Duodenal mucosa (tissue), 2 donors: Measurements from ENCODE around the gene SSBP3.
A peak's percentile ranks its signal among the peaks of the same experiment; 100 is the strongest.

Experiments used
- H3K27ac ChIP-seq: one replicate; pipeline ENCODE4 v1.7.0; 2013; ENCODE audit warnings: low read depth, low read length
- H3K27me3 ChIP-seq, 2 donors: one replicate each; pipeline ENCODE4 v1.7.0; 2013; ENCODE audit warnings: low read length in 2 of 2, control low read depth in 1 of 2; ENCODE audit not compliant: insufficient read depth in 2 of 2, control insufficient read depth in 1 of 2
- H3K36me3 ChIP-seq, 2 donors: one replicate each; pipeline ENCODE4 v1.7.0; 2013; ENCODE audit warnings: low read length in 2 of 2, control low read depth in 1 of 2; ENCODE audit not compliant: insufficient read depth in 2 of 2, control insufficient read depth in 1 of 2
- H3K4me1 ChIP-seq, 2 donors: one replicate each; pipeline ENCODE4 v1.7.0; 2013; ENCODE audit warnings: low read length in 2 of 2, control low read depth in 1 of 2; ENCODE audit not compliant: insufficient read depth in 2 of 2, control insufficient read depth in 1 of 2
- H3K4me3 ChIP-seq, 2 donors: one replicate each; pipeline ENCODE4 v1.7.0; 2013; ENCODE audit warnings: low read length in 2 of 2, low read depth in 1 of 2
- H3K9ac ChIP-seq, 2 donors: one replicate each; pipeline ENCODE4 v1.7.0; 2013; ENCODE audit warnings: low read length in 2 of 2, low read depth in 1 of 2
- H3K9me3 ChIP-seq, 2 donors: one replicate each; pipeline ENCODE4 v1.7.0; 2013; ENCODE audit warnings: low read length in 2 of 2, control low read depth in 1 of 2; ENCODE audit not compliant: control insufficient read depth in 1 of 2

SSBP3 gene

DNA sequence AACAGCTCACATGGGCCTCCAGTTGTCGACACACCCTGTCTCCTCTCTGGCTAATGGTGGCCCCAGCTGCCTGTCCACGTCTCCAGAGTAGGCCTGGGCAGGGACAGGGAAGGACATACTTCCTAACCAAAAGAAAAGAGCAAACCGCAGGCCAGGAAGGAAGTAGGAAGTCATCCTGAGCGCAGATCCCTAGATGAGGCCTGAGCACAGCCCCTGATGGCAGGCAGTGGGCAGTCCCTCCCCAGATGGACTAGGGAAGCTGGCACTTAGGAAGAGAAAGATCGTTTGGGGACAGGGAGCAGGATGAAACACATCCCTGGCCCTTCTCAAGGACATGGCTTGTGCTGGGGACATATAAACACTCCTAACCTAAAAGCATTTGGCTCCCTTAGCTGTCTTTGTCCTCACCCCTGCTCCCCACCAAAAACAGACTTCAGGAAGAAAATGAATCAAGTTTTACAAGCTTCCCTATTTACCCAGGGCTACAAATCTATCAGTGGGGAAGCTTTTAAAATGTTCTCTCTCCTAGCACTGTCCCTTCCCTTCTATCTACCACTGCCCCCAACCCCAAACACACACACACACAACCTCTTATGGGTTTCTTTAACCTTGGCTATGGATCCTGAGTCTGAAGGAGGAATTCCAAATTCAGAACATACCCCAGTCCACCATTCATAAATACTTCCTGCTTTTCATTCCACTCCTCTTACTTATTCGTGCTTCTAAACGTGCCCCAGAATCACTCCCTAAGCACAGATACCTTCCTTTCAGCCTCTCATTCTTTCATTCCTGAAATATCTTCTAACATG, 21.1 kb downstream of the SSBP3 start:
- Histone ChIP-seq H3K4me1 (peaks cover 17 to 25% of the 10 kb centered on the region in 2 donors), H3K36me3 (peaks cover 8 to 22% of the 10 kb centered on the region in 2 donors), H3K9me3 (no peaks in the 10 kb centered on the region), H3K9ac (no peak overlapping the region), H3K27me3 (no peaks in the 10 kb centered on the region), H3K27ac (no peak overlapping the region), H3K4me3 (no peak overlapping the region)

GRCh38 chr1:54384471-54384870, 21.7 kb downstream of the SSBP3 start:
- Histone ChIP-seq H3K27ac (no peak overlapping the region), H3K27me3 (no peaks in the 10 kb centered on the region), H3K9ac (no peak overlapping the region), H3K4me1 (peaks cover 19 to 25% of the 10 kb centered on the region in 2 donors), H3K9me3 (no peaks in the 10 kb centered on the region), H3K36me3 (peaks cover 8 to 25% of the 10 kb centered on the region in 2 donors), H3K4me3 (no peak overlapping the region)

DNA sequence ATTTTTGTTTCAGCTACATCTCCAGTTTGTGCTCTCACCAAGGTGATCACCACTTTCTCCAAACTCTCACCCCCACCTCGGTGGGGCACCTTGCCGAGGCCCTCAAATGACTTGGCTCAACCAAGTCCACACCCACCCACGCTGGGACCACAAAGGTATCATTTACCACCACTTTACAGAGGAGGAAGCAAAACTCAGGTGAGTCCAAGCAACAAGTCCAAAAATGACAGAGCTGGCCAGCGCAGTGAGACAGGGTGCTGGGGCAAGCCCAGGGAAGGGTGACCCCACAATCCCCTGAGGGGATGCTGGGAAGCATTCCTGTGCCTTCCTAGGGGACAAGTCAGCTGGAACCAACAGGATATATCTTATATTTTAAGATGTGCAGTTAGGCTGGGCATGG, 24.7 kb downstream of the SSBP3 start:
- no peak overlapping the region for H3K4me3 ChIP-seq
- H3K36me3 ChIP-seq: peaks cover 0 to 39% of the 10 kb centered on the region in 2 donors
- no peaks in the 10 kb centered on the region for H3K27me3 ChIP-seq
- no peak overlapping the region for H3K9ac ChIP-seq
- H3K9me3 ChIP-seq: no peaks in the 10 kb centered on the region
- no peak overlapping the region for H3K27ac ChIP-seq
- H3K4me1 ChIP-seq: peaks cover 27 to 38% of the 10 kb centered on the region in 2 donors

DNA sequence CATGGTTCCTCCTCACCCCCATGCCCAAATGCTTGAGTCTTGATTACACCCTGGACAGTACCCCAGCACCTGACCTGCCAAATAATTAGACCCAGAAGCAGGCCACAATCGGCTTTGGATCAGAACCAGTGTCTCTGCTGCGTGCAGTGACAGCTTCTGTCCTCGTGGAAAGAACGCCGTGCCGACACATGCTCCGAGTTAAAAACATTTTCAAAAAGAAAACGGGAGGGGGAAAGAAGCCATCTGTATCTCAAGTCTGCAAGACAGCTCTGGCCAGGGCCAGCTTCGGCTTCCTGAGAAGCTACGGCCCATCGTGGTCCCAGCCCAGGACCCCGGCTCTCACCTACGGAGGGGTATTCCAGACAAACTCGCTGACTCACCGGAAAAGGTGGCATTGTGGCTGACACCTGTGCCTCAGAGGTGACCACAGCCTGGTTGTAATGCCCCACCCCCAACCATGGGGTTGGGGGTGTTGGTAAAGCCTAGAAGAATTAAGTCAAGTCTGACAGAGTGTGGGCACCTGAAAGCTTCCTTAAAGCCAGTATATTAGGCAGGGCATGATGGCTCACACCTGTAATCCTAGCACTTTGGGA, 25.8 kb downstream of the SSBP3 start:
- Histone ChIP-seq H3K4me1 (peaks cover 32 to 46% of the 10 kb centered on the region in 2 donors), H3K27ac (no peak overlapping the region), H3K9ac (no peak overlapping the region)

GRCh38 chr1:54379555-54380289, 26.5 kb downstream of the SSBP3 start:
- peaks cover 25 to 42% of the 10 kb centered on the region in 2 donors for H3K4me1 ChIP-seq

More for the DNA sequence above, 25.8 kb downstream of the SSBP3 start:
- H3K9me3 ChIP-seq: no peaks in the 10 kb centered on the region
- no peaks in the 10 kb centered on the region for H3K27me3 ChIP-seq
- peaks cover 0 to 31% of the 10 kb centered on the region in 2 donors for H3K36me3 ChIP-seq
- H3K4me3 ChIP-seq: no peak overlapping the region

GRCh38 chr1:54378874-54379554, 27.2 kb downstream of the SSBP3 start:
- Histone ChIP-seq H3K9me3 (no peaks in the 10 kb centered on the region), H3K27me3 (no peaks in the 10 kb centered on the region), H3K4me1 (peaks cover 21 to 41% of the 10 kb centered on the region in 2 donors), H3K36me3 (peaks cover 0 to 38% of the 10 kb centered on the region in 2 donors), H3K9ac (no peak overlapping the region), H3K4me3 (no peak overlapping the region), H3K27ac (no peak overlapping the region)

More at GRCh38 chr1:54379555-54380289, 26.5 kb downstream of the SSBP3 start:
- Histone ChIP-seq H3K9me3 (no peaks in the 10 kb centered on the region), H3K4me3 (no peak overlapping the region), H3K9ac (no peak overlapping the region), H3K27me3 (no peaks in the 10 kb centered on the region), H3K36me3 (peaks cover 0 to 37% of the 10 kb centered on the region in 2 donors), H3K27ac (no peak overlapping the region)

DNA sequence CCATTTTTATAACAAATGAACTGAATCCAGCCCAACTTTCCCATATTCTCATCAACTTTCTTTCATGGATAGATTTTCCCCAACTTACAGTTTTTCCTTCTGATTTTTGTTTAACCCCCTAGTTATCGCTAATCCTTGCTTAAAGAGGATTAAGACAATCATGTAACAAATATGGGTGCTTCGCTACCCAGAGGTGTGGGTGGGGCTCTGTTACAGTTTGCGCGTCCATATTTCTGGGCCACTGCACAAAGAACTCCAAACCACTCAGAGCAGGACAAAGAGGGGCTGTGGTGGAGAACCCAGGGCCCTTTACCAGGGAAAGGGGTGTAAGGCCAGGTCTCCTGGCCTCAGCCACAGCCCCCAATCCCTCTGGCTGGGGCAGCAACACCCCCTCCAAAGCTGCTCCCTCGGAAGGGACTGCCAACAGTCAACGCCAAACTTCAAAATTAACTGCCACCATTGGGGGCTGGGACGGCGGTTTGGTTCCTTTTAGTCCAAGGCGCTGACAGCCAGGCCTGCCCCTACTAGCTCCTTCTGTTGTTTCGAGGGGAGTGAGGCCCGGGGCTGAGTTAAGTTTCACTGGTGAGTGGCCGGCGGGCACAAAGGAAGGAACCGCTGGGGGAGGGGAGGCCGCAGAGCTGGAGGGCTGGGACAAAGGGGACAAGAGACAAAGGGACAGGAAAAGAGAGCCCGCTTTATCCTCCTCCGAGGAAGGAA, 27.9 kb downstream of the SSBP3 start:
- Histone ChIP-seq H3K4me1 (peaks cover 20 to 37% of the 10 kb centered on the region in 2 donors), H3K27ac (no peak overlapping the region), H3K4me3 (no peak overlapping the region), H3K36me3 (peaks cover 0 to 38% of the 10 kb centered on the region in 2 donors), H3K27me3 (no peaks in the 10 kb centered on the region), H3K9me3 (no peaks in the 10 kb centered on the region), H3K9ac (no peak overlapping the region)

GRCh38 chr1:54377040-54377691, 29.0 kb downstream of the SSBP3 start:
- no peaks in the 10 kb centered on the region for H3K27me3 ChIP-seq
- H3K4me3 ChIP-seq: peak overlapping the region in 1 of 2 donors; percentile 16
- no peaks in the 10 kb centered on the region for H3K9me3 ChIP-seq
- H3K27ac ChIP-seq: no peak overlapping the region
- no peak overlapping the region for H3K9ac ChIP-seq
- H3K36me3 ChIP-seq: peaks cover 0 to 38% of the 10 kb centered on the region in 2 donors
- H3K4me1 ChIP-seq: peaks cover 30 to 46% of the 10 kb centered on the region in 2 donors

GRCh38 chr1:54376430-54377039, 29.7 kb downstream of the SSBP3 start:
- no peak overlapping the region for H3K9ac ChIP-seq
- H3K27ac ChIP-seq: no peak overlapping the region
- H3K27me3 ChIP-seq: no peaks in the 10 kb centered on the region
- peak overlapping the region in 1 of 2 donors; percentile 16 for H3K4me3 ChIP-seq
- H3K9me3 ChIP-seq: no peaks in the 10 kb centered on the region
- H3K4me1 ChIP-seq: peaks cover 36 to 52% of the 10 kb centered on the region in 2 donors
- peaks cover 0 to 36% of the 10 kb centered on the region in 2 donors for H3K36me3 ChIP-seq
